Epithelial cell of proximal tubule (primary cell): ENCODE measurements around the gene AIG1. TPM values are rescaled to one million over a fixed set of nuclear protein-coding genes. Genes with fewer than 3 reads are reported as not detected.

Experiments
- DNase-seq: peaks from one replicate; pipeline ENCODE4 v3.0.0-alpha.2; 2011; ENCODE audit warnings: low read depth
- H3K4me3 ChIP-seq: 2 replicates; pipeline ENCODE4 v1.5.1; 2011; ENCODE audit warnings: low read depth, mild to moderate bottlenecking, low read length
- total RNA-seq: library from RNA; depleted of rRNA; stranded (reverse); fragments of >200 nt; gene quantifications from 2 replicates; pipeline ENCODE4 v1.2.3, GENCODE V29; 2015
- TF ChIP-seq, protein P1 (sequence below): conservative IDR thresholded peaks from 2 replicates; pipeline ENCODE4 v1.5.1; 2012; ENCODE audit warnings: low read depth, mild to moderate bottlenecking, low read length

Gene AIG1
- total RNA-seq, 1 donor from 2014 or later = 40.8 TPM

DNA sequence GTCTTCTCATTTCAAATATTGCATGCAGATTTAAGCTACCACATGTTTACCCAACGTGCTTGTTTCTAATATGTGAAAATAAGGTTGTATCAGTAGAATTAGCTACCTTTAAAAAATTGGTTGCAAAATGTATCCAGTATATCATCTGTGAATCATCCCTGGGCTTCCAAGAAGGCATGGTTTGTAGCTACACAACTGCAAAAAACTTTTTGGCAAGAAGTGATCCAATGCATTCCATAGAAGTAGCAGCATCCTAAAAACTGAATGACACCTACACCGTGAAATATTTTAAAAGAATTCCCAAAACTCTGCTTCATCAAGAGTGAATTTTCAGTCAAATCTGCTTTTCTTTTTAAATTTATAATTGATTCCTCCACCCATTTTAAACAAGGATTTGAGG is 89.1 kb downstream of the AIG1 start:
- no peak for DNase-seq
- TF ChIP-seq, protein P1, sequence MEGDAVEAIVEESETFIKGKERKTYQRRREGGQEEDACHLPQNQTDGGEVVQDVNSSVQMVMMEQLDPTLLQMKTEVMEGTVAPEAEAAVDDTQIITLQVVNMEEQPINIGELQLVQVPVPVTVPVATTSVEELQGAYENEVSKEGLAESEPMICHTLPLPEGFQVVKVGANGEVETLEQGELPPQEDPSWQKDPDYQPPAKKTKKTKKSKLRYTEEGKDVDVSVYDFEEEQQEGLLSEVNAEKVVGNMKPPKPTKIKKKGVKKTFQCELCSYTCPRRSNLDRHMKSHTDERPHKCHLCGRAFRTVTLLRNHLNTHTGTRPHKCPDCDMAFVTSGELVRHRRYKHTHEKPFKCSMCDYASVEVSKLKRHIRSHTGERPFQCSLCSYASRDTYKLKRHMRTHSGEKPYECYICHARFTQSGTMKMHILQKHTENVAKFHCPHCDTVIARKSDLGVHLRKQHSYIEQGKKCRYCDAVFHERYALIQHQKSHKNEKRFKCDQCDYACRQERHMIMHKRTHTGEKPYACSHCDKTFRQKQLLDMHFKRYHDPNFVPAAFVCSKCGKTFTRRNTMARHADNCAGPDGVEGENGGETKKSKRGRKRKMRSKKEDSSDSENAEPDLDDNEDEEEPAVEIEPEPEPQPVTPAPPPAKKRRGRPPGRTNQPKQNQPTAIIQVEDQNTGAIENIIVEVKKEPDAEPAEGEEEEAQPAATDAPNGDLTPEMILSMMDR = no peak
- H3K4me3 ChIP-seq = no peak overlapping the region

DNA sequence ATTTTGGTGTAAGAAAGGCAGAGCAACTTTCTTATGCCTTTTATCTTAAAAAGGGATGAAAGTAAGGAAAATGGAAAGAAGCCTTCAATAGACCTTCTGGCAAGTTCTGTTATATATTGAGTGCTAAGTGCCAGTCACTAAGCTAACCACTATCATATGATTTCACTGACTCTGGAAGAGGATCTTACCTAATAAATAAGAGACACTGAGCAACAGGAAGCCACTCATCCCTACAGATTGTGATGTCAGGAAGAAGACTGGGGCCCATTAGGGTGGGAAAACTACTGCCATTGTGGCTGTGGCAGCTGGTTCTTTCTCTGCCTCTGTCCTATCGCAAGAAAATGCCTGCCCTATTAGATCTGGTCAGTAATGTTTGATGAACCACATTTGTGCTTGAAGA is 89.6 kb downstream of the AIG1 start:
- H3K4me3 ChIP-seq = no peak overlapping the region
- no peak for DNase-seq

GRCh38 chr6:143151381-143151780 is 90.7 kb downstream of the AIG1 start:
- TF ChIP-seq, protein P1 = no peak
- H3K4me3 ChIP-seq = no peak overlapping the region
- DNase-seq = no peak

More for the DNA sequence above, 89.6 kb downstream of the AIG1 start:
- TF ChIP-seq, protein P1 = no peak

DNA sequence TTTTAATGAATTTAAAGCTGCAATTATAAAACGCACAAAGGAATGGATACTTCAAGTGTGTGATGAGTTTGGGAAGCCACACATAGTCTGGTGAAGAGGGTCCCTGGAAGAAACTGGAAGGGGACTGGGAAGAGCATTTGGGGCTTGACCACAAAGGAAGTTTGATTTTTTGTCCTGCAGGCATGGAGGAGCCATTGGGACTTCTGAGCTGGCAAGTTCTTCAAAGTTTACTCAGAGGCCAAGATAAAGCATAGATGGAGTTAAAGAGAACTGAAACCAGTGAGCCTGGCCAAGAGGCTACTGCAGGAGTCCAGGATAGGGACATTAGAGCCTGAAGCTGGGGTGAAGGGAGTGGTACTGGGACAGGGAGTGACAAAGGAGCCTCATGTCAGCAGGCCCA is 95.0 kb downstream of the AIG1 start:
- H3K4me3 ChIP-seq = no peak overlapping the region
- TF ChIP-seq, protein P1 = no peak
- no peak for DNase-seq

DNA sequence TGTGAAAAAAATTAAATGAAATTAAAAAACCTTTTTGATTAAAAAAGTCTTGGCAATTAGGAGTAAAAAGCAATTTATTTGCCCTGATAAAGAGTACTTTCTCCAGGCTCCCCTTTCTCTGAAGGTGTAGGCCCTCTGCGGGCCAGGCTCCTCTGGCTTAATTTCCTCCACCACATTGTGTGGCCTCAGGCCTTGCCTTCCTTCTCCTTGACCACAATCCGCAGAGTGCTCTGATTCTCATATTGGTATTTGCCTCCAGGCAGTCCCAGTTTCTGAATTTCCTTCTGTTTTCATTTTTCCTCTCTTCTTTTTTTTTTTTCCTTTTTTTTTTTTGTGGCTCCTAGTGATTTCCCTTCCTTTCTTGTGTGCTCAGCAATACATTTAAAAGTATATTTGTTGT is 96.4 kb downstream of the AIG1 start:
- H3K4me3 ChIP-seq = no peak overlapping the region
- no peak for DNase-seq
- TF ChIP-seq, protein P1 = no peak

DNA sequence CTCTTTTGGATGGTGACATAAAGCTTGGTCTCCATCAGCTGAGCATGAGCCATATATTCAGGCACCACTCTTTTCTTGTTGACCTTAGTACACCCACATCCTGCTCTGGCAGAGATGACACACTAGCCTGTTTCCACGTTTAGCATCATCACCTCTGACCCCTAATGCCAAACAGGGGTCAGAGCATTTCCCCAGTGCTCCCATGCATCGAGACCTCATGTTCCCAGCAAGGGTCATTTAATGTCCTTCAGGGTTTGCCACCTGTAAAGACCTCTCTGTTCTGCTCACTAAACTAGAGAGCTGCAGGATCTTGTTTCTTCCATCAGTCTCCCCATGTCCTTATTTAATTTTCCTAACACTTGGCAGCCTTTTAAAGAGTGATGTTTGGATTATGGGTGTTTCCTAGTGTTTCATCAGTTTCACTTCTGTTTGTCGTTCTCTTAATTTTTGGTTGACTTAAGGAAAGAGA is 97.5 kb downstream of the AIG1 start:
- DNase-seq = no peak
- TF ChIP-seq, protein P1 = no peak
- no peak overlapping the region for H3K4me3 ChIP-seq

- H3K4me3 ChIP-seq = no peak overlapping the region
- TF ChIP-seq, protein P1 = no peak
- no peak for DNase-seq
These were observed 98.3 kb downstream of the AIG1 start for GRCh38 chr6:143159001-143159400.
